PC-3 (cell line): Measurements from ENCODE around the gene POSTN.

Experiments used
- EZH2 ChIP-seq: fragments of 300-600 bp; sonication (generic); IDR thresholded peaks from one replicate; pipeline ENCODE4 v1.6.1; 2017; ENCODE audit warnings: antibody characterized with exemption, mild to moderate bottlenecking, low read length; ENCODE audit not compliant: unreplicated experiment
- EZH2phosphoT487 ChIP-seq: fragments of 300-600 bp; sonication (generic); IDR thresholded peaks from 2 replicates; pipeline ENCODE4 v1.6.1; 2018; ENCODE audit warnings: mild to moderate bottlenecking, antibody characterized with exemption, low read length, borderline replicate concordance
- TF ChIP-seq, protein P1 (sequence below): fragments of 300-600 bp; sonication (generic); conservative IDR thresholded peaks from 2 replicates; pipeline ENCODE4 v1.5.1; 2017; ENCODE audit warnings: antibody characterized with exemption, low read depth, mild to moderate bottlenecking, low read length

DNA sequence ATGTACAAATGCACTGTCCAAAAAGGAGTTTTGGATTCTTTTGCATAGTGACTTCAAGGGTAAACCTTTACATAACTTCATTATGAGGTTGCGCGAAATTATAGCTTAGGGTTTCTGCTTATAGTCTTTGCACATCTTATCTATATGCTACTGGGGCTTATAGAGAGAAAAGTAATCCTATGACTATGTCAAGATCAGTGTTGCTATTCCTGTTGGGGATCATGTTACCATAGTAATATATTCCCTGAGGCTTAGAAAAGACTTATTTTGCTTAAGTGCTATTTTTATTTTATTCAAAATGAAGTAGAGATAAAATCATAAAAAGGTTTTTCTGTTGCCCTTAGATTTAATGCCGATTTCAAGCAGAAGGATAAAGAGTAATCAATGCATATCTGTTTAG, 14.7 kb upstream of the POSTN start:
- TF ChIP-seq, protein P1, sequence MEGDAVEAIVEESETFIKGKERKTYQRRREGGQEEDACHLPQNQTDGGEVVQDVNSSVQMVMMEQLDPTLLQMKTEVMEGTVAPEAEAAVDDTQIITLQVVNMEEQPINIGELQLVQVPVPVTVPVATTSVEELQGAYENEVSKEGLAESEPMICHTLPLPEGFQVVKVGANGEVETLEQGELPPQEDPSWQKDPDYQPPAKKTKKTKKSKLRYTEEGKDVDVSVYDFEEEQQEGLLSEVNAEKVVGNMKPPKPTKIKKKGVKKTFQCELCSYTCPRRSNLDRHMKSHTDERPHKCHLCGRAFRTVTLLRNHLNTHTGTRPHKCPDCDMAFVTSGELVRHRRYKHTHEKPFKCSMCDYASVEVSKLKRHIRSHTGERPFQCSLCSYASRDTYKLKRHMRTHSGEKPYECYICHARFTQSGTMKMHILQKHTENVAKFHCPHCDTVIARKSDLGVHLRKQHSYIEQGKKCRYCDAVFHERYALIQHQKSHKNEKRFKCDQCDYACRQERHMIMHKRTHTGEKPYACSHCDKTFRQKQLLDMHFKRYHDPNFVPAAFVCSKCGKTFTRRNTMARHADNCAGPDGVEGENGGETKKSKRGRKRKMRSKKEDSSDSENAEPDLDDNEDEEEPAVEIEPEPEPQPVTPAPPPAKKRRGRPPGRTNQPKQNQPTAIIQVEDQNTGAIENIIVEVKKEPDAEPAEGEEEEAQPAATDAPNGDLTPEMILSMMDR, result no peak
- TF ChIP-seq EZH2 (no peak), EZH2phosphoT487 (no peak)
